Stimulated activated CD4-positive, alpha-beta T cell treated with anti-CD3 and anti-CD28 coated beads, TNF-alpha, amount 100 ng/mL, for 24 hours (primary cell): Measurements from ENCODE around the gene UBA52.
"Not testable (repeated sequence)": the region's sequence is repeated elsewhere in the genome, so short reads cannot be mapped to it uniquely, and the experiment has no call there.

Source experiments
- DNase-seq, 3 experiments: peaks; one replicate each; pipeline ENCODE4 v3.0.0-alpha.2; 2020; ENCODE audit warnings: low read depth in 3 of 3

Gene UBA52

GRCh38 chr19:18593367-18594095 lies 21.9 kb downstream of the UBA52 start:
- no peak for DNase-seq

GRCh38 chr19:18594096-18594823 lies 22.6 kb downstream of the UBA52 start:
- DNase-seq: peak; percentile 53 to 72 (median 62)

GRCh38 chr19:18594824-18595373 lies 23.2 kb downstream of the UBA52 start:
- no peak for DNase-seq

GRCh38 chr19:18595475-18595874 lies 23.8 kb downstream of the UBA52 start:
- no peak for DNase-seq

GRCh38 chr19:18596752-18597157 lies 25.1 kb downstream of the UBA52 start:
- no peak for DNase-seq

GRCh38 chr19:18597809-18598660 lies 26.4 kb downstream of the UBA52 start:
- DNase-seq: no peak

GRCh38 chr19:18599485-18599884 lies 27.8 kb downstream of the UBA52 start:
- no peak for DNase-seq

GRCh38 chr19:18600692-18601397 lies 29.2 kb downstream of the UBA52 start:
- not testable (repeated sequence) for DNase-seq

GRCh38 chr19:18601875-18602274 lies 30.2 kb downstream of the UBA52 start:
- DNase-seq: no peak

GRCh38 chr19:18603255-18603957 lies 31.7 kb downstream of the UBA52 start:
- DNase-seq: no peak

GRCh38 chr19:18603958-18604819 lies 32.5 kb downstream of the UBA52 start:
- DNase-seq: no peak

- no peak for DNase-seq
Observed at GRCh38 chr19:18604820-18605159, 33.1 kb downstream of the UBA52 start.

- no peak for DNase-seq
Observed at GRCh38 chr19:18605196-18605545, 33.5 kb downstream of the UBA52 start.

GRCh38 chr19:18605546-18606280 lies 34.1 kb downstream of the UBA52 start:
- DNase-seq: no peak

GRCh38 chr19:18606281-18607225 lies 34.9 kb downstream of the UBA52 start, which contains the start of gene CRLF1:
CRLF1 (minus strand) TSS chr19:18606799; CDS start chr19:18606656, 143 bp downstream.
- DNase-seq: no peak

- DNase-seq: no peak
Observed at GRCh38 chr19:18607226-18608101, 35.8 kb downstream of the UBA52 start.
